Coronary artery (tissue), 2 donors: ENCODE results near the gene SYT1.

Experiments used
- DNase-seq: peaks from one replicate; pipeline ENCODE4 v3.0.0-alpha.2; 2017; ENCODE audit warnings: low spot score
- H3K27ac ChIP-seq, 2 donors: fragments of 200-600 bp; sonication (generic); one replicate each; pipeline ENCODE4 v1.5.1; 2016 to 2019
- H3K4me3 ChIP-seq: fragments of 200-600 bp; sonication (generic); 2 replicates; pipeline ENCODE4 v1.5.1; 2016; ENCODE audit warnings: mild to moderate bottlenecking, moderate library complexity
- TF ChIP-seq, protein P1 (sequence below): fragments of 200-600 bp; sonication (generic); IDR thresholded peaks from one replicate; pipeline ENCODE4 v1.5.1; 2019; ENCODE audit warnings: antibody characterized with exemption

The SYT1 gene

DNA sequence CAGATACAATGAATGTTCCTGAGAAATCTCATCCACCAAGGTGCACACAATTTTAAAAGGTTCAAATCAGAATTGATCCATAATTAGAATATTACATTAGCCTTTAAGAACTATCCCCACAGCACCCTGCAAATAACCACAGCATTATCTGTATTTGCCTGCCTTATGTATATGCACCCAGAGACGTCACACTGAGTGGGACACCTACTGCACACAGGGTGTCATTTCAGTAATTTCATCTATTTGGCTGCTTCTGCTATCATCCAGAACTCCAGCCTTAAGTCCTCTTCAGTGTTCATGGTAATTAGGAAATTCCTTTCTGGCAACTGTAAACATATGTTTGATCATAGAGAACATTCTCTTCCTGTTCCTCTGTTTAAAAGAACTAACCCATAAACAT is 298.4 kb downstream of the SYT1 start:
- DNase-seq: no peak
- H3K27ac ChIP-seq: no peak overlapping the region
- H3K4me3 ChIP-seq: no peak overlapping the region
- TF ChIP-seq, protein P1, sequence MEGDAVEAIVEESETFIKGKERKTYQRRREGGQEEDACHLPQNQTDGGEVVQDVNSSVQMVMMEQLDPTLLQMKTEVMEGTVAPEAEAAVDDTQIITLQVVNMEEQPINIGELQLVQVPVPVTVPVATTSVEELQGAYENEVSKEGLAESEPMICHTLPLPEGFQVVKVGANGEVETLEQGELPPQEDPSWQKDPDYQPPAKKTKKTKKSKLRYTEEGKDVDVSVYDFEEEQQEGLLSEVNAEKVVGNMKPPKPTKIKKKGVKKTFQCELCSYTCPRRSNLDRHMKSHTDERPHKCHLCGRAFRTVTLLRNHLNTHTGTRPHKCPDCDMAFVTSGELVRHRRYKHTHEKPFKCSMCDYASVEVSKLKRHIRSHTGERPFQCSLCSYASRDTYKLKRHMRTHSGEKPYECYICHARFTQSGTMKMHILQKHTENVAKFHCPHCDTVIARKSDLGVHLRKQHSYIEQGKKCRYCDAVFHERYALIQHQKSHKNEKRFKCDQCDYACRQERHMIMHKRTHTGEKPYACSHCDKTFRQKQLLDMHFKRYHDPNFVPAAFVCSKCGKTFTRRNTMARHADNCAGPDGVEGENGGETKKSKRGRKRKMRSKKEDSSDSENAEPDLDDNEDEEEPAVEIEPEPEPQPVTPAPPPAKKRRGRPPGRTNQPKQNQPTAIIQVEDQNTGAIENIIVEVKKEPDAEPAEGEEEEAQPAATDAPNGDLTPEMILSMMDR: no peak

DNA sequence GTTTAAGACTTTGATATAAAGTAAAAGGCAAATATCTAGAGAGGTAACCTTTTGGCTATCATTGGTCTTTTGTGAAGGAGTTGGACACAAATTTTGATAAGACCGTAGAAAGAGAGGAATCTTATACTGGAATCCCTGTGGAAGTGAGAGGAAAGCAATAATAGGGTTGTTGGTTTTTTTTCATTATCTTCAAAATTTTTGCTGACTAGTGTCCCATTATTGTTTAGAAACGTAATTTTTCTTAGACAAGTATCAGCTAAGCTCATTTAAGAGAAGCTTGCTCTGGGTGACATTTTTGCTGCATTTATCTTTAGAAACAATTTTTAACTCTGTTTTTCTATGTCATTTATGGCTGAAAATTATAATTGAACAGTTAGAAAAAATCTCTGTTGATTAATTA is 300.3 kb downstream of the SYT1 start:
- no peak for DNase-seq
- no peak overlapping the region for H3K27ac ChIP-seq
- TF ChIP-seq, protein P1: no peak
- no peak overlapping the region for H3K4me3 ChIP-seq

DNA sequence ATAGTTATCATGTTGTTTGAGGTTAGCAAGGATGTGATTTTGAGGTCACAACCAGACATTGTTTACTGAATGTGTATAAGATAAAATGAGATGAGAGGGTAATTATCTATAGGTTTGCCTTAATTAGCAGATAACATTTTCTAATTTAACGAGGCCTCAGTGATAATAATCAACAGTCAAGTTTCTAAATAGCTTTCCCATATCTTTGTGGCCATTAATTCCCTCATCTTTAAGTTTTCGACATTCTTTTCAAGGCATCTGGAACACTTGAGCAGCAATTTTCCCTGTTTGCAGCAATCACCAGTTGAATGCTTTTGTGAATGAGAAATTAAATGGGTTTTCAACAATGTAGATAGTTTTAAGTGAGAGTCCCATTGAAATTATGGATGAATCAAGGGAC is 304.1 kb downstream of the SYT1 start:
- DNase-seq: no peak
- Histone ChIP-seq H3K4me3 (no peak overlapping the region), H3K27ac (no peak overlapping the region)
- TF ChIP-seq, protein P1: no peak

DNA sequence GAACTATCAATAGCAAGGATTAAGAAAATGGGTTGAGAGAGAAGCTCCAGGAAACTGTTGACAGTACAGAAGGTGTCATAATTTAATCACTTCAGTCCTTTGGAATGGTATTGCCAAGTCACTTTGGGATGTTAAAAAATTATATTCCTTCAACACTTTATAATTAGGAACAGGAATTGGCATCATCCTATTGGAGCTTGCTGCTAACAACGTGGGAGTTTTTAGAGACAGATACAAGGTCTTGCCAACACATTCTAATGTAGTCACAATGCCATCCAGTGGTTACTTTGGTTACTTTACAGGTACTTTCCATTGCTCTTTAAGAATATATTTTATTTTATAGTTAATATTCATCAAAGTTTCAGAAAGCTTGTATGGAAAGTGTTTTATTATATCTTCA is 310.1 kb downstream of the SYT1 start:
- H3K27ac ChIP-seq: no peak overlapping the region
- DNase-seq: no peak
- H3K4me3 ChIP-seq: no peak overlapping the region
- TF ChIP-seq, protein P1: no peak

DNA sequence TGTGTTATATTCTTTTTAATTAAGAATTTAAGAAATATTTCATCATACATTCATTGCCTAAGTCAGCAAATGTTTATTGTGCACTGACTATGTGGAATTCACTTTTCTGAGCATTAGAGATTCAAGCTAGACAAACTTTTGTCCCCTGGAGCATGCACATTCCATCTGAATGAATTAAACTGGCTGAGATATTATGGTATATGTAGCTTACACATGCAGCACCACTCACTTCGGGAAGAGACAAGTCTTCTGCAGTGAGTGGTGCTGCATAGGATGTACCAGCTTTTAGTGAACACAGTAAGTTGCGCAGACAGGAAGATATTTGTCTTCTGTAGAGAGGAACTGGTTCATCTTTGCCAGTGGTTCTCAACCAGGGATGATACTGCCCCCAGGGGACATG is 318.4 kb downstream of the SYT1 start:
- TF ChIP-seq, protein P1: no peak
- DNase-seq: no peak
- H3K27ac ChIP-seq: no peak overlapping the region
- no peak overlapping the region for H3K4me3 ChIP-seq

DNA sequence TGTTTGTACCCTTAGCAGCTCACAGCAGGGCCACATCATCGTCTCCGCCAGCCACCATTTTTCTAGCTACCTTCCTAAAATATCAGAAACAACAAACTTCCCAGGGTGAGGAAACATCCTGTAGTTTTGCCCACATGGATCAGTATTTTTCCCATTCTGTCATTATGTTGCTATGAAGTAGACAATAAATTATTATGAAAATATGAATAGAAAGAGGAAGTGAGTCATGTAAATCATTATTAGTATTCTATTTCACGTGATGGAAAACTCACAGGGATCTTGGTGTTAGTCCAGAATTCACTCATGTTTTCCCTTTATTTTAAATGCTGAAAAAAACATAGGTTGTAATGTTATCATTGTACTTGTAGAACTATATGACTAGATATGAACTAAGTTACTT is 319.4 kb downstream of the SYT1 start:
- DNase-seq: no peak
- Histone ChIP-seq H3K27ac (no peak overlapping the region), H3K4me3 (no peak overlapping the region)
- TF ChIP-seq, protein P1: no peak

DNA sequence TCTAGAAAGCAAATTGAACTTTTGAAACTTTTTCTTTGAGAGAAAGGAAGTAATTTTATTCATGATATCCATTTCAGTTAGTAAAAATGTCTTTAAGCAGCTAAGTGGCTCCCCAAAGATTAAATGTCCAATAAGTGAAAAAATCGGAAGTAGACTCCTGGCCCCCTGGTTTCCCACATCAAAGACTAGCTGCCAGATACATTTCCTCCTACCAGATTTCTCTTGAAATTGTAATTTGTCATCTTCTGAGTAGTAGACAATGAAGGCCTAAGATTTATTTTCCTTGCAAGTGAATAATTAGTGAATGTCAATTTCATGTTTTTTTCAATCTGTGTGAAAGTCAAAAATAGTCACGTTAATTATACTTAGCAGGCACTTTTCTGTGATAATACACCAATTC is 321.9 kb downstream of the SYT1 start:
- H3K27ac ChIP-seq: no peak overlapping the region
- TF ChIP-seq, protein P1: no peak
- no peak for DNase-seq
- H3K4me3 ChIP-seq: no peak overlapping the region
